ENCODE results near the gene AURKAIP1. TPM values are rescaled to one million over a fixed set of nuclear protein-coding genes. Genes with fewer than 3 reads are reported as not detected.
A peak's percentile ranks its signal among the peaks of the same experiment; 100 is the strongest.

The AURKAIP1 gene
- total and polyA plus RNA-seq, 9 of the 15 experiments (the other 6 are each of a cell fraction or from before 2014, with no cell fraction given) = 7.8 to 478 (median 92.0) TPM

DNA sequence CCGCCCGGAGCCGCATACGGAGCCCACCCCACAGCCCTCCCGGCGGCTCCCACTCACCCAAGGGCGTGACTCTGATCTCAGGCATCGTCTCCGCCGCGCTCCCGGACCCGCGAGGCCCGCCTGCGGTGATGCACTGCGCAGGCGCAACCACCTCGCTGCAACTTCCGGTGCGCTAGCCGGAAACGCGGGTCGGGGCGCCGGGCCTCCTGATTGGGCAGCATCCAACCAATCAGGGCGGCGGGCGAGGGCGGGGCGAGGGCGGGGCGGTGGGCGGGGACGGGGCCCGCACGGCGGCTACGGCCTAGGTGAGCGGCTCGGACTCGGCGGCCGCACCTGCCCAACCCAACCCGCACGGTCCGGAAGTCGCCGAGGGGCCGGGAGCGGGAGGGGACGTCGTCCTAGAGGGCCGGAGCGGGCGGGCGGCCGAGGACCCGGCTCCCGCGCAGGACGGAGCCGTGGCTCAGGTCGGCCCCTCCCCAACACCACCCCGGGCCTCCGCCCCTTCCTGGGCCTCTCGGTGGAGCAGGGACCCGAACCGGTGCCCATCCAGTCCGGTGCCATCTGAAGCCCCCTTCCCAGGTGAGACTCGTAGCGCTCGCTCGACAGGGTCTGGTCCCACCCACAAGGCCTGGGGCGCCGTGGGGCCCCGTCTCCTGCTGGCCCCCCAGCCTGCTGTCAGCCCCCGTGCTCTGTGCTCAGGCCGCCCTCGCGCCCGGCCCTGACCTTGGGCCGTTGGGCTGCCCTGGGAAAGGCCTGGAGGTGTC is 50.3 kb downstream of the AURKAIP1 start, which contains the start of the genes CPTP and INTS11 (continued):
- TF ChIP-seq, protein P1, sequence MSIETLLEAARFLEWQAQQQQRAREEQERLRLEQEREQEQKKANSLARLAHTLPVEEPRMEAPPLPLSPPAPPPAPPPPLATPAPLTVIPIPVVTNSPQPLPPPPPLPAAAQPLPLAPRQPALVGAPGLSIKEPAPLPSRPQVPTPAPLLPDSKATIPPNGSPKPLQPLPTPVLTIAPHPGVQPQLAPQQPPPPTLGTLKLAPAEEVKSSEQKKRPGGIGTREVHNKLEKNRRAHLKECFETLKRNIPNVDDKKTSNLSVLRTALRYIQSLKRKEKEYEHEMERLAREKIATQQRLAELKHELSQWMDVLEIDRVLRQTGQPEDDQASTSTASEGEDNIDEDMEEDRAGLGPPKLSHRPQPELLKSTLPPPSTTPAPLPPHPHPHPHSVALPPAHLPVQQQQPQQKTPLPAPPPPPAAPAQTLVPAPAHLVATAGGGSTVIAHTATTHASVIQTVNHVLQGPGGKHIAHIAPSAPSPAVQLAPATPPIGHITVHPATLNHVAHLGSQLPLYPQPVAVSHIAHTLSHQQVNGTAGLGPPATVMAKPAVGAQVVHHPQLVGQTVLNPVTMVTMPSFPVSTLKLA (conservative IDR thresholded peaks at IDR 0.05) = peak in 1 of 2 experiments; percentile 78; a peak in 3 of 4 replicates
- TF ChIP-seq SAFB (IDR thresholded peaks at IDR 0.05; ENCODE audit: borderline replicate concordance, low read depth, low read length) (peak; percentile 58; the same call in 1 of the 2 replicates), CBX2 (IDR thresholded peaks at IDR 0.05; ENCODE audit: insufficient read depth, low read length, poor library complexity, severe bottlenecking) (no peak), DMBX1 (CRISPR knock-in tag; IDR thresholded peaks at IDR 0.05; ENCODE audit: borderline replicate concordance) (0 out of 2 replicates have a peak, but pooled peaks have one; percentile 19), ZC3H11A (IDR thresholded peaks at IDR 0.05; ENCODE audit: low read depth, low read length) (no peak), ESRRA (IDR thresholded peaks at IDR 0.05; ENCODE audit: borderline replicate concordance, low read depth) (peak; percentile 76; the same call in 1 of the 2 replicates), ZNF146 (CRISPR knock-in tag; IDR thresholded peaks at IDR 0.05; ENCODE audit: unreplicated experiment) (no peak), NCOA6 (IDR thresholded peaks at IDR 0.05) (no peak), HMG20A (CRISPR knock-in tag; conservative IDR thresholded peaks at IDR 0.05) (no peak), SMARCB1 (IDR thresholded peaks at IDR 0.05; ENCODE audit: insufficient read length, low read depth) (no peak), SP2 (IDR thresholded peaks at IDR 0.05; ENCODE audit: extremely low read depth, low read depth, low read length, poor library complexity, severe bottlenecking) (peak; percentile 39), MYC (IDR thresholded peaks at IDR 0.05; ENCODE audit: low read depth, low read length) (peak; percentile 75), MYC (CRISPR knock-in tag; IDR thresholded peaks at IDR 0.05; ENCODE audit: borderline replicate concordance, low read depth) (0 out of 2 replicates have a peak, but pooled peaks have one; percentile 40), RBFOX2 (IDR thresholded peaks at IDR 0.05; ENCODE audit: low read depth, low read length) (peak; percentile 82), EP400 (IDR thresholded peaks at IDR 0.05) (peak; percentile 74; the same call in 1 of the 2 replicates), CBX1 (IDR thresholded peaks at IDR 0.05; ENCODE audit: low read depth) (no peak; the same call in 1 of the 2 replicates), ZNF274 (IDR thresholded peaks at IDR 0.05; ENCODE audit: borderline replicate concordance, low read depth, low read length) (no peak), RCOR1 (IDR thresholded peaks at IDR 0.05; ENCODE audit: borderline replicate concordance in 1 of 2, low read depth in 2 of 2, low read length in 2 of 2) (no peak; a peak in 1 of 4 replicates), RB1 (IDR thresholded peaks at IDR 0.05; ENCODE audit: low read depth) (peak; percentile 75), ATF7 (IDR thresholded peaks at IDR 0.05) (peak; percentile 24; the same call in 1 of the 2 replicates), CHD1 (IDR thresholded peaks at IDR 0.05; ENCODE audit: low read length) (peak; percentile 66), NFIC (IDR thresholded peaks at IDR 0.05) (0 out of 2 replicates have a peak, but pooled peaks have one; percentile 5)
- TF ChIP-seq, protein P2, sequence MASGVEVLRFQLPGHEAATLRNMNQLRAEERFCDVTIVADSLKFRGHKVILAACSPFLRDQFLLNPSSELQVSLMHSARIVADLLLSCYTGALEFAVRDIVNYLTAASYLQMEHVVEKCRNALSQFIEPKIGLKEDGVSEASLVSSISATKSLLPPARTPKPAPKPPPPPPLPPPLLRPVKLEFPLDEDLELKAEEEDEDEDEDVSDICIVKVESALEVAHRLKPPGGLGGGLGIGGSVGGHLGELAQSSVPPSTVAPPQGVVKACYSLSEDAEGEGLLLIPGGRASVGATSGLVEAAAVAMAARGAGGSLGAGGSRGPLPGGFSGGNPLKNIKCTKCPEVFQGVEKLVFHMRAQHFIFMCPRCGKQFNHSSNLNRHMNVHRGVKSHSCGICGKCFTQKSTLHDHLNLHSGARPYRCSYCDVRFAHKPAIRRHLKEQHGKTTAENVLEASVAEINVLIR (CRISPR knock-in tag; IDR thresholded peaks at IDR 0.05) = no peak
- TF ChIP-seq, protein P3, sequence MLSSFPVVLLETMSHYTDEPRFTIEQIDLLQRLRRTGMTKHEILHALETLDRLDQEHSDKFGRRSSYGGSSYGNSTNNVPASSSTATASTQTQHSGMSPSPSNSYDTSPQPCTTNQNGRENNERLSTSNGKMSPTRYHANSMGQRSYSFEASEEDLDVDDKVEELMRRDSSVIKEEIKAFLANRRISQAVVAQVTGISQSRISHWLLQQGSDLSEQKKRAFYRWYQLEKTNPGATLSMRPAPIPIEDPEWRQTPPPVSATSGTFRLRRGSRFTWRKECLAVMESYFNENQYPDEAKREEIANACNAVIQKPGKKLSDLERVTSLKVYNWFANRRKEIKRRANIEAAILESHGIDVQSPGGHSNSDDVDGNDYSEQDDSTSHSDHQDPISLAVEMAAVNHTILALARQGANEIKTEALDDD (IDR thresholded peaks at IDR 0.05) = no peak

Measured in K562 (cell line).